Activated T-cell treated with anti-CD3 and anti-CD28 coated beads for 4 hours (primary cell): Measurements from ENCODE around the gene RAB10.
"Not testable (repeated sequence)": the region's sequence is repeated elsewhere in the genome, so short reads cannot be mapped to it uniquely, and the experiment has no call there.

Source experiments
- DNase-seq: peaks from one replicate; pipeline ENCODE4 v3.0.0-alpha.2; 2020

Gene RAB10

DNA sequence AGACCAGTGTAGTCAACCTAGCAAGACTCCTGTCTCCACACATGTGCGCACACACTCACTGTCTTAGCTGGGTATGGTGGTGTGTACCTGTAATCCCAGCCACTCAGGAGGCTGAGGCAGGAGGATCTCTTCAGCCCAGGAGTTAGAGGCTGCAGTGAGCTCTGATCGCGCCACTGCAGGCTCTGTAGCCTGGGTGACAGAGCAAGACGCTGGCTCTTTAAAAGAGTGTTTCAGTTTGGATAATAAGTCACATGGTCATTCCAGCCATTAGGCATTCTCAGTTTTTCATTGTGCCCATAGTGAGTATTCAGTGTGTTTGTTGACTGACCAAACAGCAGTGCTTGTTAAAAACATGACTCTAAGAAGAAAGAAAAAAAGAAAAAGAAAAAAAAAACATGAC is 31.0 kb downstream of the RAB10 start:
- DNase-seq: no peak

DNA sequence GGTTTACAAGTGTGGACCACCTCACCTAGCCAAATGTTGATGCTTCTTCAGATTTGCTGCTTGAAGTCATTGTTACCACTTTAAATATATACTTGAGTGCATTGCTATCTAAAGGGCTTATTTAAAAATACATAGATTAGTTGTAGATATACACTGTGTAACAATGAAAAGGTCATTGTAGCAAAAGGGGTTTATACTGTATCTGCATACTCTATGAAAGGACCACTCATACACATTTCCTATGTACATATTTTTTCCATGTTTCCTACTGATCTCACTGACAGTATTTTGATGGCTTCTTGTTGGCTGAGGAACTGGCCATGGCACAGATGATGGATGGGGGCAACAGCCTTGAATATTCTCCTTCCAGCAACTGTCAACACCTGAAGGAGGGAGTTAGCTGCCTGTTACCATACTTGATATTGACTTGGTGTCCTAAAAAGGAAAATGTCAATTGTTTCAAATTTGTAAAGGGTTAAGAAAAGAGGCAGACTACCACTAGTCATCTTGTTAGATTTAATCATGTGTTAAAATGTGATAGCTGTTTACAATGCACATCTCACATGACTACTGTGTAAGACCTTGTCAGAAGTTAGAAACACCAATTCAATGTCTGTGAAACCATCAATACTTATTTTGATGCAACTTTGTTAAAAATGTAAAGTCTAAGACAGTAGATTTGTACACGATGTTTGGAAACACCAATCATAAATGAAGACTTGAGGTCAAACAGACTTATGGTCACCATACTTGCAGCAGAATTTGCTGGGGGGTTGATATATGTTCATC is 33.5 kb downstream of the RAB10 start:
- DNase-seq: no peak

DNA sequence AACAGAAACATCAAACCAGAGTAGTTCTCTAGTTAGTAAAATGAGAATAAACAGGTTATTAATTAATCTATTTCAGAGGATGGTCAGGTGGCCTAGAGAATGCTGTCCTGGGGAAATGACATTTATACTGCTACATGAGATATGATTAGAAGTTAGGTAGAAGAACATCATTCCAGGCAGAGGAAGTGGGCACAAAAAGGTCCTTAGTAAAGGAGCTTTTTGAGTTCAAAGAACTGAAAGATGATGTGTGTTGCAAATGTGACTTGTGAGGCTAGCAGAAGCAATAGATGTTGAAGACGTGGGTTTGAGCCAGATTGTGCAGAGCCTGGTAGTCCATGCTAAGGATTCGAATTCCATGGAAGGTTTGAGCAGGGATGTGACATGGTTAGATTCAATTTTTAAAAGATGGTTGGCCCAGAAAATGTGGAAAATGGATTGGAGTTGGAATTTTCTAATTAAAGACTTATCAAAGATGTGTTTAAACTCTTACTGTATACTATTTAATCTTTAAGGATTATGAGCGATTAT is 34.2 kb downstream of the RAB10 start:
- no peak for DNase-seq

DNA sequence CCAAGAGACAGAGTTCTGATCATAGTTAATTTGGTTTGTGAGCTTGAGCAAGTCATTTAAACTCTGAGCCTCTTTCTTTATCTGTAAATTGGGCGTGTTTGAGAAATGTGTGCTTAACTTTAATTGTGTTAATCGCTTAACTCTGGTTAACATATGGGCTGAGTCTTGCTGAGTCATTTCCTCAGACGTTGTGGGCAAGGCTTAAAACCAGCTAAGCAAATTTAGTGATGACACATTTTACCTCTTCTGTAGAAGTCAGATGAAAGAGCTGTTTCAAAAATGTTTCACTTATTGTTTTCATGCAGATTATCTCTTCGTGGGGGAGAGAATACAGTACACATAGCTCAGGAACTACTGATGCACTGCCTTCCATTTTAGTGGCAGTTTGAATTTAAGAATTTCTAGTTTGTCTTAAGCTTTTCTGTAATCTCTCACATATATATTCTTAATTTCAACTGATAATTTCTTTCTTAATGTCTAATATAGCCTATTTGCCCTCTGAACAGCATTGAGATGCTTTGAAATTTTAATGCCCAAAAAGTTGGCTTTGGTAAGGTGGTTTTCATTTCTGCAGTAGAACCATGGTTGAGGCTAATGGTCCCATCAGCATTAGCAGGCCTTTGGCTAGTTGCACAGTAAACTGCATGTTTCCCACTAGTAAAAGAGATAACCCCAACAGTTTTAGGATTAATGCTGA is 34.9 kb downstream of the RAB10 start:
- DNase-seq: peak; percentile 21

DNA sequence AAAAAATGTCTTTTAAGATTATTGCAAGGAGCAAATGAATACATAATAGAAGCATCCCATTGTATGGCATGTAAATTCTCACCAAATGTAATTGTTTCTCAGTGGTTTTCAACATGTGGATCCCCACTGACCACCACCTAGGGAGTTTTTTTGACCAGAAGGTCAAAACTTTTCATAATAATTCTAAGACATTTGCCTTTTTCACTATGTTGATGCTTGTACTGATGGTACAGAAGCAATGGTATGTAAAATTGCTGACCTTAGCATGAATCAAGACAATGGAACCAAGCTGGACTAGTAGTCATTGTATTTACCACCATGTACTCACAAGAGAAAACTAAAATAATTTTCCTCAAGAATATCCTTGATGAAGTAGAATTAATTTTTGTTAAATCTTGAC is 36.8 kb downstream of the RAB10 start:
- no peak for DNase-seq

DNA sequence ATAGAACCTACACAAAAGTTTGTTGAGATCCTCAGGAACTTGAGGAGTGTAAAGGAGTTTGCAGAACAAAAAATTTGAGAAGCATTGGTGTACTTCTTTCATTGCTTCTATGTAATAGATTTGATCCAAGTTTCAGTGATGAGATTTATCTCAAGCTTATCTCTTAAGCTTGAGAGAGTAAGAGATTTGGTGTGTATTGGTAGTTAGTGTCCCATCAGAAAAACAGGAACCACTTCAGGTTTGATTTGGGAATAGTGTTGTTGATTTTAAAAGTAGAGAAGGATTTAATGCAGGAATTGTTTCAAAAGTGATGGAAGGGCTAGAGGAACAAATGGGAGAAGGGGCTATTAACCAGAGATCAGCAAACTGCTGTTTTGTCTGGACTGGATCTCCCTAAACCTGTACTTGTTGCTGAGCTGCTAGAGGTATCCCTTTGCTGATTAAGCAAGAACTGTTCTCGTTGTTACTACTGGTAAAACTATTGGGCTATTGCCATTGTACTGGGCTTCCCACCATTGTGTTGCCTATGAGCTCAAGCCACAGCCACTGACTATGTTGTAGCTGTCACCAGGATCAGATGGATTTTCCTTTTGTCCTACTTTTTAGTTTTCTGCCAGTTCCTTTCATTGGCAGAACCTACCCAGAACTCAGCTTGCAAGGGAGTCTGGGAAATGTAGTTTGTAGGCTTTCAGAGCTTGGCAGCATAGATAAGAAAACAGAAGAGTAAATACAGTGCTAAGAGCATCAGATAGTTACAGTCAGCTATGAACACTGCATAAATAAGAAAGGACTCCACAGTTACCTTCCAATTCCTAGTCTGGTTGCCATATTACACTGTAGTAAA is 39.3 kb downstream of the RAB10 start:
- no peak for DNase-seq

DNA sequence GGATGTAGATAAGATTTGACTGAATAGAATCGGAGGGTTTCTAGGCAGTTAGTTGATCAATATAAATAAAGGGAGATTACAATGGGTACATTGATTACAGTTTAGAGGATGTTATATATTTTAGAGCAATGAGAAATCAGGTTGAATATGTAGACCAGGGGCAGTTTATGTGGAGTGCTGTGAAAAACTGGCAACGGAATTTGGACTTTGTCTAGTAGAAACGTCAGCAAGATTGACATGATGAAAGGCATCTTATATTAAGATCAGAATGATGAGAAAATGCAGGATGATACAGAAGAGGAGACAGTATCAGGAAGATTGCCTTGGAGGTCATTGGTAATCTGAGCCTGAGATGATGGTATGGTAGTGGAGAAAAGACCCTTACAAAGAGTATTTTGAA is 39.9 kb downstream of the RAB10 start:
- DNase-seq: no peak

DNA sequence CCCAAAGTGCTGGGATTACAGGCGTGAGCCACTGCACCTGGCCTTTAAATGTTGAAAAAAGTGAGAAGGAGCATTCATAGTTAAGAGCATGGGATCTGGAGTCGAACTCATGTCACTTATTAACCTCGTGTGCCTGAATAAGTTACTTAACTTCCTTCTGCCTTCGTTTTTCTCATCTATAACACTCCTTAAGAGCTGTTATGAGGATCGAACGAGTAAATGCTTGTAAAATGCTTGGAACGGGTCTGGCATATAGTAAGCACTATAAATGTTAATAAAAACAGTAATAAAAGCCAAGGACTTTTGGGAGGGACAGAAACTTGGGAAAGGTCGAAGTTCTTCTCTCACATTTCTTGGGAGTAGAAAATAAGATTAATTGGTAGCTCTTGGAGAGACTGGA is 40.8 kb downstream of the RAB10 start:
- no peak for DNase-seq

DNA sequence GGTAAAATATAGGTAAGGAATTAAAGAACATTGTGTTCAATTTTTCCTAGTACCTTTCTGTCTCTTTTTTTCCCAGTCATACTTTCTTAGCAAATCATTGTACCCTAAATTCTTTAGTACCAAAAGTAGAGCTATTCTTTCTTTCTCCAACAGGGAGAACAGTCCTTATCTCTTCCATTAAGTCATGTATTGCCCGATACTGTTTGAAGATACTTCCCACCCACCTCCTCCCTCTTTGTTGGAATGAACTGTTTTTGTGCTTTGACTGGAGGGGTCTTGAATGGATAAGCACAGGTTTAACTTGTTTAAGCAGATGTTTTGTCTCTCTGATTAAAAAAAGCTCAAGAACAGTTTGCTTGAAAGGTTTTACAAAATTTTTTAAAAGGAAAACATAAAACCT is 41.3 kb downstream of the RAB10 start:
- DNase-seq: no peak

DNA sequence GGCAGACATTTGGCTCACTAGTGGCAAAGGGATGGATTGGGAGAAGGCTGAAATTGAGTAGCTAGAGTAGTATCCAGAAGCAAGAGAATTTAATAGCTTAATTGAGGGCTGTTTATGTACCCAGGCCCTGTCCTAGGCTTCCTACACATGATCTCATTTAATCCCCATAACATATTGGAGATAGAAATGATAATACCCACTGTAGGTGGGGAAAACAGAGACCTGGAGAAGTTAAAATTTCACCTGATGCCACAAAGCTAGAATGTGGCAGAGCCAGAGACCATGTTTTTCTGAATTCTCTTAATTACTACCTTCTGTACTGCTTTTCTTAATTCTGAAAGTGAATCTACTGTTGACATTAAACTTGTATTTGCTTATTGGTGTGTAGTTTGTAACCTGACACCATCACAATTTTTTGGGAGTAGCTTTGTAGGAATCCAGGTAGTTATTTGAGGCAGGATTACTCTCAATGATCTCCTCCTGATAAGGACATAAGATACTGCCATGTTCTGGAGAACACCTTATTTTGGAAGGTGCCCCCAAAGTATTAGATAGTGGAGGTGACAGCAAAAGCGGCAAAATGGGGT is 42.2 kb downstream of the RAB10 start:
- DNase-seq: no peak

DNA sequence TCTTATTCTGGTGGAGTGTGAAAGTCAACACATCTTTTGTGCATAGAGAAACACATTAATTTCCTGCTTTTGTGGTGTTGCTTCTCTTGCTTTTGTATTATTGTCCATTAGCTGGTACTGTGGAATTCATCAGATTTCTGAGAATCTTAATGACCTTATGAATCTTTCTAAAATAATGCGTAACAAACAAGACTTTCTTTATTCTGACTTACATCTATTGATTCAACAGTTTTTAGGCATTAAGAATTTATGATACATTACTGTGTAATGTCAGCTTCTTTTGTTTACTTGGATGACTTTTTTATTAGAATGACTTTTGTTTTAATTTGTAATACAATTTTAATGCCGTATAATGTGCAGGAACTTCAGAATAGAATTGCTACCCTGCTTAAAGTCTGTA is 43.4 kb downstream of the RAB10 start:
- DNase-seq: no peak

DNA sequence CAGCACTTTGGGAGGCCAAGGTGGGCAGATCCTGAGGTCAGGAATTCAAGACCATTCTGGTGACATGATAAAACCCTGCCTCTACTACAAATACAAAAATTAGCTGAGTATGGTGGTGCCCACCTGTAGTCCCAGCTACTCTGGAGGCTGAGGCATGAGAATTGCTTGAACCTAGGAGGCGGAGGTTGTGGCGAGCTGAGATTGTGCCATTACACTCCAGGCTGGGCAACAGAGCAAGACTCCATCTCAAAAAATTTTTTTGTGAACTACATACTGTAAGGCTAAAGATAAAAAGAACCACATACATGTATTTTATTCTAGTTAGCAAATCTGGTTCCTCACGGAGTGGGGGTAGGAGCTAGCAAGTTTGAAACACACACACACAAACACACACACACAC is 45.1 kb downstream of the RAB10 start:
- no peak for DNase-seq

DNA sequence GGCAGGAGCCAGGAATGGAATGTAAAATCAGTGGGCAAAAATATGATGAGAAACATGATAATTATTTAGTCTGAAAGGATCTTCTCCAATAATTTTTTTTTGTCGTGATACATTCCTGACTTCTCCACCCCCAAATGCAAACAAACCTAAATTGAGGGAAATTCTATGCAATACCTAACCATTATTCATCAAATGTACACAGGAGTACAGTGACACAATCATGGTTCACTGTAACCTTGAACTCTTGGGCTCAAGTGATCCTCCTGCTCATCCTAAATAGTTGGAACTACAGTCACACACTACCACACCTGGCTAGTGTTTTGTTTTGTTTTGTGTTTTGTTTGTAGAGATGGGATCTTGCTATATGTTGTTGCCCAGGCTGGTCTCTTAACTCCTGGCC is 46.5 kb downstream of the RAB10 start:
- DNase-seq: no peak

DNA sequence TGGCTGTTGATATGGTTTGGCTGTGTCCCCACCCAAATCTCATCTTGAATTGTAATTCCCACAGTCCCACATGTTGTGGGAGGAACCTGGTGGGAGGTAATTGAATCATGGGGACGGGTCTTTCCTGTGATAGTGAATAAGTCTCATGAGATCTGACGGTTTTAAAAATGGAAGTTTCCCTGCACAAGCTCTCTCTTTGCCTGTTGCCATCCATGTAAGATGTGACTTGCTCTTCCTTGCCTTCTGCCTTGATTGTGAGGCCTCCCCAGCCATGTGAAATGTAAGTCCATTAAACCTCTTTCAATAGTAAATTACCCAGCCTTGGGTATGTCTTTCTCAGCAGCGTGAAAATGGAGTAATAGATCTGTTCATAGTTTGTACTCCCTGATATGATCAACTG is 47.0 kb downstream of the RAB10 start:
- not testable (repeated sequence) for DNase-seq

DNA sequence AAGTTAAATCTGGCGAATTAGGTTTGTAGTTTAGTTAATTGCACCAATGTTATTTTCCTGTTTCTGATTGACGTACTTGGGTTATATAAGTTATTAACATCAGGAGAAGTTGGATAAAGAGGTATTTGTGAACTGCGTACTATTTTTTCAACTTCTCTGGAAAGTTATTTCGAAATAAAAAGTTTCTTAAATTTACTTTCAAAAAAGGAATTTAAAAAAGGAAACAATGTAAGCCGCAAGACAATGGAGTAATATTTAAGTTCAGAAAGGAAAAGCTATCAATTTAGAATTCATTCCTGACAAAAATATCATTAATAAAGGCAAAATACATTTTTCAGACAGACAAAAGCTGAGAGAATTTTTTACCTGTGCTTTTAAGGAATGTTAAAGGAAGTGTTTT is 47.7 kb downstream of the RAB10 start:
- DNase-seq: no peak

DNA sequence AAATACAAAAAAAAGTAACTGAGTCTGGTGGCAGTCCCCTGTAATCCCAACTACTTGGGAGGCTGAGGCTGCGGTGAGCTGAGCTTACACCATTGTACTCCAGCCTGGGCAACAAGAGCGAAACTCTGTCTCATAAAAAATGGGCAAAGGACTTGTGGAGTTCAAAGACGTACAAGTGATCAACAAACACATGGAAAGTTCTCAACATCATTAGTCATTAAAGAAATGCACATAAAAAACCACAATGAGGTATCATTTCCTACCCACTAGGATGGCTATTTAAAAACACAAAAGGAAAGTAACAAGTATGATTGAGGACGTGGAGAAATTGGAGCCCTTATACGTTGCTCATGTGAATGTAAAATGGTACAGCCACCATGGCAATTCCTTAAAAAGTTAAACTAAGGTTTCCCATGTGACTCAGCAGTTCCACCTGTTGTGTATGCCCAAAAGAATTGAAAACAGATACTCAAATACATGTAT is 52.3 kb downstream of the RAB10 start:
- DNase-seq: no peak

DNA sequence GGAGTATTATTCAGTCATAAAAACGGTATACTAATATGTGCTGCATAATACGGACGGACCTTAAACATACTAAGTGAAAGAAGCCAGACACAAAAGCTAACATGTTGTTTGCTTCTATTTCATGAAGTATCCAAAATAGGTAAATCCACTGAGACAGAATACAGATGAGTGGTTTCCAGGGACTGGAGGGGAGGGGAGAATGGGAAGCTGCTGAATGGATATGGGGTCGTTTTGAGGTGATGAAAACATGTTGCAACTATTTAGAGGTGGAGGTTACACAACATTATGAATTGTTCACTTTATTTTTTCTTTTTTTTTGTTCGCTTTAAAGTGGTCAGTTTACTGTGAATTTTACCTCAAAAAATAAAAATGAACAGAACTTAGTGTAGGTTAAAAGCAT is 52.9 kb downstream of the RAB10 start:
- no peak for DNase-seq

DNA sequence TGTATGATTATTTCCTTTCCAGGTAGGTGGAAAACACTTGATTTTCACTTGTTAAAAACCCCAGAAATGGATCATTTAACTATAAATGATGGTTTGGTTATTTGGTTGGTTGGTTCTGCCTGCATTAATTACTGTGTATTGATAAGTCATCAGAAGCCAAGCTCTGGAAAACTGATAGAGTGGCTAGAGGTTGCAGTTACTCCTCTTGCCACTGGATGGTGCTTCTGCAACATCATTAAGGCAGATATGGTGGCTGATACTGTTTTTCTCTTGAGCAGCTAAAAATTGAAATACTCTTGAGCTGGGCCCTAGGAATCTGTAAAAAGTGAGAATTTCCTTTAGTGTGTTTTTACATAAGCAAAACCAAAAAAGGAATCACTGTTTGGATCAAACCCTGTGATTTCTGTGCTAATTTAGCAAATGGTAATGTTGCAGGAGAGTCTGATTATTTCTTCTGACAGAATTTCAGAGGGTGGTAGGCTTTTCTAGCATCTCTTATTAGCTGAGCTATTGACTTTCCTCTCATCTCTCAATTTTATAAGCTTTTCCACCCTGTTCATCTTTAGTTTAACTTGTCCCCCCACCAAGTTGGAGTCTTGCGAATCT is 54.3 kb downstream of the RAB10 start:
- DNase-seq: no peak

DNA sequence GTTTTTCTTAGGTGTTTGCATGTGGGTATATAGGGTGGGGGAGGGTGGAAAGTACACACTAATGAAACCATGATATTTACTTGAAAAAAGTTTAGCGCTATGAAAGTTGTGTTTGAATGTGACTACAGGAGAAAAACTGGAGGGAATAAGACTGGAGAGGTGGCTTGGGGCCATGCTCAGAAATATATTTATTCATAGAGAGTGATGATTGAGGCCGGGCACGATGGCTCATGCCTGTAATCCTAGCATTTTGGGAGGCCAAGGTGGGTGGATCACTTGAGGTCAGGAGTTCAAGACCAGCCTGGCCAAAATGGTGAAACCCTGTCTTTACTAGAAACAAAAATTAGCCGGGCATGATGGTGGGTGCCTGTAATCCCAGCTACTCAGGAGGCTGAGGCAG is 55.0 kb downstream of the RAB10 start:
- DNase-seq: not testable (repeated sequence)

DNA sequence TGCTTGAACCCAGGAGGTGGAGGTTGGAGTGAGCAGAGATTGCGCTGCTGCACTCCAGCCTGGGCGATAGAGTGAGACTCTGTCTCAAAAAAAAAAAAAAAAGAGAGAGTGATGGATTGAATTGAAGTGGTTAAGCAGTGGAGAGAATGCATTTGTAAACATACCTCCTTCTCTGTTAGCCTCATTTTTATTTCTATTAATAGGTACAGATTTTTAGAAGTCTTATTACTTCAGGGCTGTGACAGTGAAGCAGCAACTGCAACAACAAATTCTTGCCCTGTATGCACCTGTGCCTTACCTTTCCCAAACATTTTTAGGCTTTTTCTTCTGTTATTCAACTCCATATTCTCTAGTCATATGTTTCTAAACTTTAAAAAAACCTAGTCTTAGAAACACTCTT is 55.5 kb downstream of the RAB10 start:
- DNase-seq: no peak

DNA sequence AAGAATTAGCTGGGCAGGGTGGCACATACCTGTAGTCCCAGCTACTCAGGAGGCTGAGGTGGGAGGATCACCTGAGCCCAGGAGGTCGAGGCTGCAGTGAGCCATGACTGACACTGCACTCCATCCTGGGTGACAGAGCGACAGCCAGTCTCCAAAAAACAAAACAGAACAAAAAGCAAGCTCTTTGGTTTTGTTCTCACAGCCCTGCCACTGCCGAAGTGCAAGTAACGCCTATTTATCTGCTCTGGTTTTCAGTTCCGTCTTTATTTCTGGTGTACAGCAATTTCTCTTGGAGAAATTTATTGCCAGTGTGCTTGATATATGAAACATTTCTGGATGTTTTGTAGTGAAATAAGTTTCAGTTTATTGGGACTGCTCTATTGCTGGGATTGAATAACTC is 61.9 kb downstream of the RAB10 start:
- no peak for DNase-seq

DNA sequence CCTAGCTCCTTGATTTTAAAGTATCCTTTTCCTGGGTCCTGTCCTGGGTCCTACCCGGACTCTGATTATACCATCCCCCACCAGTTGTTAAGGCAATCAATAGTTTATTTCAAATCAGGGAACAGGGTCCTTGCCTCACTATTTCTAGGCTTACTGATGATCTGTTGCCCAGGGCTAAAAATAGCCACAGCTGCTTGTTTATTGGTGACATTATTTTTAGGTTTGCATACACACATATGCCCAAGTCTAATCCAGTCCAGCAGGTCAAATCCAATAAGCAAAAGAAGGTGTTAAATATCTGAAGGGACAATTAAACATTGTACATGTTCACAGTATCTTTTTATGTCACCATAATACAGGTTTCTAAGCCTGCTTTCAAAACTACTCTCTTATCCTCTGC is 66.0 kb downstream of the RAB10 start:
- DNase-seq: no peak

DNA sequence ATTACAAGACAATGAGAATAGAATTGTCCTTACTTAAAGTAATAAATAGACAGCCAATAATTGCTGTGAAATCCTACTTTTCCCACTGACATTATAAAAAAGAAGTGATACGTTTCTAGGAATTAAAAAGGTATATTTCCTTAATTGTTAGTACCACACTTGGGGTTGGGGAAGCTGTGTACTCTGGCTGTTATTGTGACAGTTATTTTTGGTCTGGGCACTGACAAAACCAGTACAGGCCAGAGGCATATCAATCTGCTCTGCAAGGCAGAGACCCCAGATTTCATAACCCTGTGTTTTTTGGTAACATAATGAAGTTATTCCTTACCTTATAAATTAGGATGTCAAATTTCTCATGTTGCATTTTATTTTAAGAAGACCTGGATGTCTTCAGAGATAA is 66.5 kb downstream of the RAB10 start:
- no peak for DNase-seq
